ENCODE measurements around the gene MR1. TPM values are rescaled to one million over a fixed set of nuclear protein-coding genes. Genes with fewer than 3 reads are reported as not detected.

The MR1 gene
- total RNA-seq = 32.9 and 33.0 TPM in 2 replicates

GRCh38 chr1:181033799-181034451 lies at the start of gene MR1:
Gene MR1, plus strand, starts transcription at chr1:181033983. Its CDS starts 25 bp downstream, at chr1:181034008.

GRCh38 chr1:181088079-181089016 lies 54.6 kb downstream of the MR1 start, which contains the start of gene IER5:
Gene IER5, plus strand, starts transcription at chr1:181088700. Its CDS starts 203 bp downstream, at chr1:181088903.

Other genes starting within 250 kb of the MR1 start
- 7.3 and 8.4 TPM in 2 replicates for gene KIAA1614, start 121.1 kb upstream of the MR1 start, total RNA-seq
- gene STX6, start 11.1 kb upstream of the MR1 start, total RNA-seq = 11.5 and 18.8 TPM in 2 replicates
- 39.3 and 50.2 TPM in 2 replicates for gene IER5, start 54.7 kb downstream of the MR1 start, total RNA-seq

Measured in myometrial cell (primary cell).